NCI-H1436 (cell line): ENCODE data around the gene ANGPTL4.
"Not testable (repeated sequence)": the region's sequence is repeated elsewhere in the genome, so short reads cannot be mapped to it uniquely, and the experiment has no call there.

Experiments
- DNase-seq: peaks from one replicate; lab custom pipeline; 2025; lab: John Stamatoyannopoulos, UW

Gene ANGPTL4

GRCh38 chr19:8363803-8364771 lies at the start of gene ANGPTL4:
Gene ANGPTL4 (plus strand): TSS chr19:8364155. CDS start chr19:8364322, 167 bp downstream.
- DNase-seq: no peak

GRCh38 chr19:8314981-8315640 lies 48.8 kb upstream of the ANGPTL4 start:
- DNase-seq: not testable (repeated sequence)

- no peak for DNase-seq
These were observed 47.4 kb upstream of the ANGPTL4 start for GRCh38 chr19:8316351-8317125.

- not testable (repeated sequence) for DNase-seq
These were observed 45.1 kb upstream of the ANGPTL4 start for GRCh38 chr19:8318835-8319234.

GRCh38 chr19:8319807-8320520 lies 44.0 kb upstream of the ANGPTL4 start:
- DNase-seq: no peak

GRCh38 chr19:8320564-8321066 lies 43.3 kb upstream of the ANGPTL4 start:
- no peak for DNase-seq

GRCh38 chr19:8321067-8321985 lies 42.6 kb upstream of the ANGPTL4 start, which contains the start of the genes NDUFA7 and RPS28:
Gene NDUFA7 (minus strand): TSS chr19:8321375. CDS start chr19:8321358, 17 bp downstream.
Gene RPS28 (plus strand): TSS chr19:8321496. CDS start chr19:8321531, 35 bp downstream.
- peak; percentile 92 for DNase-seq

- DNase-seq: no peak
These were observed 41.8 kb upstream of the ANGPTL4 start for GRCh38 chr19:8321986-8322637.

GRCh38 chr19:8322638-8322997 lies 41.3 kb upstream of the ANGPTL4 start:
- no peak for DNase-seq

GRCh38 chr19:8323781-8324185 lies 40.2 kb upstream of the ANGPTL4 start:
- no peak for DNase-seq

- no peak for DNase-seq
These were observed 39.5 kb upstream of the ANGPTL4 start for GRCh38 chr19:8324186-8325050.

GRCh38 chr19:8325454-8325853 lies 38.5 kb upstream of the ANGPTL4 start:
- DNase-seq: no peak

- no peak for DNase-seq
These were observed 34.0 kb upstream of the ANGPTL4 start for GRCh38 chr19:8329996-8330395.

- no peak for DNase-seq
These were observed 32.6 kb upstream of the ANGPTL4 start for GRCh38 chr19:8331263-8331845.

- no peak for DNase-seq
These were observed 30.8 kb upstream of the ANGPTL4 start for GRCh38 chr19:8332976-8333766.

GRCh38 chr19:8333767-8334457 lies 30.0 kb upstream of the ANGPTL4 start:
- DNase-seq: no peak
